Thoracic aorta (tissue), 2 donors: Measurements from ENCODE around the gene PGC. TPM values are rescaled to one million over a fixed set of nuclear protein-coding genes. Genes with fewer than 3 reads are reported as not detected.

ENCODE experiments used
- ATAC-seq: fragments of 150-250 bp; one replicate; pipeline ENCODE4 v1.8.0; 2017; ENCODE audit warnings: low read depth; ENCODE audit not compliant: insufficient number of reproducible peaks, low FRiP score
- DNase-seq: peaks from one replicate; pipeline ENCODE4 v3.0.0-alpha.2; 2020; ENCODE audit warnings: low spot score
- H3K27ac ChIP-seq, 2 donors: fragments of 200-600 bp; sonication (generic); 1 replicate in 1 of 2; 2 replicates in 1 of 2; pipeline ENCODE4 v1.5.1; 2016; ENCODE audit warnings: mild to moderate bottlenecking in 2 of 2, moderate library complexity in 2 of 2
- H3K27me3 ChIP-seq: fragments of 200-600 bp; sonication (generic); replicated peaks from 2 replicates; pipeline ENCODE4 v1.6.0; 2016; ENCODE audit warnings: mild to moderate bottlenecking; ENCODE audit not compliant: insufficient read depth
- H3K36me3 ChIP-seq: fragments of 200-600 bp; sonication (generic); one replicate; pipeline ENCODE4 v1.5.1; 2016
- H3K4me1 ChIP-seq, 2 donors: fragments of 200-600 bp; sonication (generic); 1 replicate in 1 of 2; 2 replicates in 1 of 2; pipeline versions ENCODE4 v1.5.1 to v1.6.0; 2016; ENCODE audit warnings: low read depth in 2 of 2, mild to moderate bottlenecking in 1 of 2; ENCODE audit not compliant: control insufficient read depth in 1 of 2
- H3K4me3 ChIP-seq: fragments of 200-600 bp; sonication (generic); 2 replicates; pipeline ENCODE4 v1.5.1; 2016; ENCODE audit warnings: mild to moderate bottlenecking
- H3K9me3 ChIP-seq: fragments of 200-600 bp; sonication (generic); 2 replicates; pipeline ENCODE4 v1.5.1; 2016
- CTCF ChIP-seq: fragments of 200-600 bp; sonication (generic); IDR thresholded peaks from one replicate; pipeline ENCODE4 v1.5.1; 2019; ENCODE audit warnings: antibody characterized with exemption
- total RNA-seq, 2 donors: library from RNA; depleted of rRNA; stranded (reverse); fragments of >200 nt; gene quantifications; one replicate each; pipeline versions ENCODE4 v1.1.0 to v1.2.3, GENCODE V29; 2016

Gene PGC
- total RNA-seq, 2 donors from 2014 or later = 53.1 TPM; not detected in 1

- no peak for TF ChIP-seq CTCF
- peaks cover 38% of the 10 kb centered on the region for H3K36me3 ChIP-seq
- H3K4me3 ChIP-seq = no peak overlapping the region
- H3K27ac ChIP-seq = no peak overlapping the region
- DNase-seq = no peak
- no peaks in the 10 kb centered on the region for H3K9me3 ChIP-seq
- H3K27me3 ChIP-seq = no peaks in the 10 kb centered on the region
- H3K4me1 ChIP-seq = peaks cover 5 to 8% of the 10 kb centered on the region in 2 donors
- no peak for ATAC-seq
These were observed 27.6 kb upstream of the PGC start for GRCh38 chr6:41774841-41775240.

DNA sequence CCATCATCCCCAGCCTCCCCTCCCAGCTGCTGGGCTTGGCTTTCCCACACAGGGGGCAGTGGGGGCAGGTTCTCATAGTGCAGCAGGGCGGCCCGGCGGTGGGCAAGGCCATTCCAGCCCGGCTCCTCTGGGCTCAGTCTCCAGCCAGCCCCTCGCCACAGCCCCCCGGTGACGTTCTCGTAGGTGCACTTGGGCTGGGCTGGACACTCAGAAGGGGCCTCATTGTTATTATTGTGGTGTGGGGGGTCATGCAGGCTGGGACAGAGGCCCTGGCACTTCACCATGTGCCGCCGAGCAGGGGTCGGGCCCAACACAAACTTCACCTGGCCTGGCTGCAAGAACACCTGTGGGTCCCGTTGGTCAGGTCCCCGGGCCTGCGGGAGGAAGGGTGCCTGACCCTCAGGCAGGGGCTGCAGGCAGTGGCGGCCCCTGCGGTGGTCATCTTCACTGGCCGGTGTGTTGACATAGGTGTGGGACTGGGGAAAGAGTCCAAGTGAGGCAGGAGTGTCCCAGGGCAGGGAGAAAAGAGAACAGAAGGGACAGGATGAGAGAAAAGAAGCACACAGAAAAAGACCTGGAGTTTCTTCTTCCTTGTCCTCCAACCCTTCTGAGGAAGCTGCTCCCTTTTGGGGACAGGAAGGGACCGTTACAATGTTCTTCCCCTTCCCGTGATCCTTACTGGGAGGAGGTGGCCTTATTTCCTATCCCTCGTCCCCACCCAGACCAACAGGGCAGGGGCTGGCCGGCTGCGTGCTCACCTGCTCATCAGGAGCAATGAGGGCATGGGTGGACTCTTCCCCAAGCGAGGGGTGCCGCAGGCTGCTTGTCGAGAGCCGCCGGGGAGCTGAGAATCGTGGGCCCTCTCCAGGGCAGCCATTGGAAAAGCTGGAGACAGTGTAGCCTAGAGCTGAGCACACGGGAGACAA, 24.1 kb upstream of the PGC start:
- H3K9me3 ChIP-seq = no peaks in the 10 kb centered on the region
- DNase-seq (no peak), ATAC-seq (no peak)
- no peak for TF ChIP-seq CTCF
- H3K4me1 ChIP-seq = peaks cover 0 to 7% of the 10 kb centered on the region in 2 donors
- H3K27me3 ChIP-seq = no peaks in the 10 kb centered on the region
- peaks cover 38% of the 10 kb centered on the region for H3K36me3 ChIP-seq
- H3K4me3 ChIP-seq = no peak overlapping the region
- no peak overlapping the region for H3K27ac ChIP-seq

DNA sequence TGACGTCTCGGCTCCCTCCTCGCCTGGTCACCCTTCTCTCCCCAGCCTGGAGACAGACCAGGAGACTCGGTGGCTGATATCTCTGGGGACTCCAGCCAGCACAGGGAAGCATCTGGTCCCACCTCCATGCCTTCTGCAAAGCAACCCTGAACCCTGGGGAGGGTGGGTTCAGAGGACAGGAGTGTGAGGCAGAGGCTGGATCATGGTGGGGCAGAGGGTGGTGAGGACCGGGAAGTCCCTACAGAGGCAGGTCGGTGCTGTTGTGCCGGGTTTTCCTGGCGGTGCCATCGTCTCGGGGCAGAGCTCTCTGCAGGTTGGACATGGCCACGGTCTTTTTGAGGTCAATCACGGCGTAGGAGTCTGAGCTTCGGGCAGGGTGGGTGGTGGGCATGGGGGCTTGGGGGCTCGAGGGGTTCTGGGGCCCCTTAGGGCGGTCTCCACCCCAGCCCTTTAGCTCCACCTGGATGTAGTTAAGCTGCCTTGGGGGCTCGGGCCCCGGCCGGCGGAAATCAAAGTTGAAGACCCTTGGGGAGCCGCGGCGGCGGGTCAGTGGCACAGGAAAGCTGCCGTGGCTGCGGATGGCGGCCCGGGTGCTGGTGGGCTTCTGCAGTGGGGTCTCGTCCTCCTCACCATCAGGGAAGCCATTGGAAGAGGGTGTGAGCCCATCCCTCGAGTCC, 23.3 kb upstream of the PGC start:
- ATAC-seq (no peak), DNase-seq (no peak)
- no peaks in the 10 kb centered on the region for H3K27me3 ChIP-seq
- no peaks in the 10 kb centered on the region for H3K9me3 ChIP-seq
- no peak for TF ChIP-seq CTCF
- H3K27ac ChIP-seq = no peak overlapping the region
- no peak overlapping the region for H3K4me3 ChIP-seq
- H3K36me3 ChIP-seq = peaks cover 38% of the 10 kb centered on the region
- H3K4me1 ChIP-seq = peaks cover 0 to 7% of the 10 kb centered on the region in 2 donors

- Histone ChIP-seq H3K4me3 (no peak overlapping the region), H3K27me3 (no peaks in the 10 kb centered on the region), H3K36me3 (peaks cover 30% of the 10 kb centered on the region), H3K4me1 (peaks cover 0 to 7% of the 10 kb centered on the region in 2 donors), H3K9me3 (no peaks in the 10 kb centered on the region), H3K27ac (no peak overlapping the region)
- no peak for DNase-seq
- TF ChIP-seq CTCF = no peak
- ATAC-seq = no peak
These were observed 22.2 kb upstream of the PGC start for GRCh38 chr6:41769376-41769775.
